C4-2B (cell line): ENCODE results near the gene EEIG1.

Source experiments
- ZFX ChIP-seq: fragments of 450-650 bp; IDR thresholded peaks from 2 replicates; pipeline ENCODE4 v1.6.1; 2017
- TF ChIP-seq, protein P1 (sequence below): fragments of 450-650 bp; conservative IDR thresholded peaks from 2 replicates; pipeline ENCODE4 v1.5.1; 2017; ENCODE audit warnings: mild to moderate bottlenecking

DNA sequence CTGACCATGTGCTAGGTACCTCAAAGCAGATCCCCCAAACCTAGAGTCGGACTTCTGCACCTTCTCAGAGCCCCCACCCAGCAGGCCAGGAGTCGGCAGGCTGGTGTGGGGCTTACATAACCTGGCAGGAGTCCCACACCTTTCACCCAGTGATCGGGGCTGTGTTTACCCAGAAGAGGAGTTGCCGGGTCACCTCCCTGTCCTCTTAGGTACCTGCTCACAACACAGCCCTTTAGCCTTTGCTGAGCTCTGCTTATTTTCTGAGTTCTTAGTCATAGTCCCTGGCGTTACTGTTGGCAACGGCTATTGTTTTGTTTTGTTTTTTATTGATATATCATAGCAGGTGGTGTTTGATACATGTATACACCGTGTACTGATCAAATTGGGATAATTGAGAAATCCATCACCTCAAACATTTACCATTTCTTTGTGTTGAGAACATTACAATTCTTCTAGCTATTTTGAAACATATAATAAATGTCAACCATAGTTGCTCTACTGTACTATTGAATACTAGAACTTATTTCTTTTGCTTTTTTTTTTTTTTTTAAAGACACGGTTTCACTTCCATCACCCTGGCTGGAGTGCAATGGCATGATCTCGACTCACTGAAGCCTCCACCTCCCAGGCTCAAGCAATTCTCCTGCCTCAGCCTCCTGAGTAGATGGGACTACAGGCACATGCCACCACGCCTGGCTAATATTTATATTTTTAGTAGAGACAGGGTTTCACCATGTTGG, 10.4 kb upstream of the EEIG1 start:
- TF ChIP-seq, protein P1, sequence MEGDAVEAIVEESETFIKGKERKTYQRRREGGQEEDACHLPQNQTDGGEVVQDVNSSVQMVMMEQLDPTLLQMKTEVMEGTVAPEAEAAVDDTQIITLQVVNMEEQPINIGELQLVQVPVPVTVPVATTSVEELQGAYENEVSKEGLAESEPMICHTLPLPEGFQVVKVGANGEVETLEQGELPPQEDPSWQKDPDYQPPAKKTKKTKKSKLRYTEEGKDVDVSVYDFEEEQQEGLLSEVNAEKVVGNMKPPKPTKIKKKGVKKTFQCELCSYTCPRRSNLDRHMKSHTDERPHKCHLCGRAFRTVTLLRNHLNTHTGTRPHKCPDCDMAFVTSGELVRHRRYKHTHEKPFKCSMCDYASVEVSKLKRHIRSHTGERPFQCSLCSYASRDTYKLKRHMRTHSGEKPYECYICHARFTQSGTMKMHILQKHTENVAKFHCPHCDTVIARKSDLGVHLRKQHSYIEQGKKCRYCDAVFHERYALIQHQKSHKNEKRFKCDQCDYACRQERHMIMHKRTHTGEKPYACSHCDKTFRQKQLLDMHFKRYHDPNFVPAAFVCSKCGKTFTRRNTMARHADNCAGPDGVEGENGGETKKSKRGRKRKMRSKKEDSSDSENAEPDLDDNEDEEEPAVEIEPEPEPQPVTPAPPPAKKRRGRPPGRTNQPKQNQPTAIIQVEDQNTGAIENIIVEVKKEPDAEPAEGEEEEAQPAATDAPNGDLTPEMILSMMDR = no peak
- no peak for TF ChIP-seq ZFX
